ENCODE data around the gene ARHGAP18.

GRCh38 chr6:129631070-129631469 lies 78.9 kb downstream of the ARHGAP18 start:
- TF ChIP-seq MAFF (IDR thresholded peaks at IDR 0.05; ENCODE audit: low read depth, low read length) (no peak), ETV6 (CRISPR knock-in tag; conservative IDR thresholded peaks at IDR 0.05) (no peak), PRDM10 (CRISPR knock-in tag; IDR thresholded peaks at IDR 0.05; ENCODE audit: low read depth) (no peak), ZNF570 (CRISPR knock-in tag; IDR thresholded peaks at IDR 0.05; ENCODE audit: borderline replicate concordance) (no peak), ZNF639 (CRISPR knock-in tag; conservative IDR thresholded peaks at IDR 0.05) (no peak), REST (IDR thresholded peaks at IDR 0.05; ENCODE audit: borderline replicate concordance in 1 of 2, low read depth in 1 of 2, low read length in 2 of 2) (no peak), ZNF512 (CRISPR knock-in tag; IDR thresholded peaks at IDR 0.05) (no peak), BHLHE40 (IDR thresholded peaks at IDR 0.05; ENCODE audit: low read length) (no peak), RELA (CRISPR knock-in tag; IDR thresholded peaks at IDR 0.05) (no peak), FIP1L1 (IDR thresholded peaks at IDR 0.05; ENCODE audit: borderline replicate concordance, insufficient read depth, low read depth, low read length) (no peak), ZNF512B (CRISPR knock-in tag; IDR thresholded peaks at IDR 0.05; ENCODE audit: borderline replicate concordance) (no peak)
